ENCODE results near the gene EPN1. TPM values are rescaled to one million over a fixed set of nuclear protein-coding genes. Genes with fewer than 3 reads are reported as not detected.
A peak's percentile ranks its signal among the peaks of the same experiment; 100 is the strongest.

EPN1 gene
- total and polyA plus RNA-seq, 5 donors from 2014 or later: 6.3 to 46.1 (median 8.1) TPM

DNA sequence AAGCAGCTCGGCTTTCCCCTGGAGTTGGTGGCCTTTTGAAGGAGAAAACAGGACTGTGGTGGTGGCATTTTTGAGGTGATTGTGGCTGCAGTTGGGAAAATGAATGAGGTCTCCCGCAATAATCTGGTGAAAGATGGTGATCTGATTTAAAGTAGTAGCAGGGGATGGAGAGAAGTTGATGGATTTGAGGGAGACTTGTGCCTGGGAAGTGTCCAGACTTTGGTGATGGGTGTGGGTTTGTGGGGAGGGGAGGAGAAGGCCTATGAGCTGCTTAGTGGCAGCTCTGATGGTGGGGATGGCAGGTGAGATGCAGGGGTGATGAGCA is 4.0 kb upstream of the EPN1 start:
- no peaks in the 10 kb centered on the region for H3K27me3 ChIP-seq (ENCODE audit: control insufficient read depth, insufficient read depth, low read length)
- H3K4me1 ChIP-seq (ENCODE audit: control insufficient read depth, insufficient read depth, low read length, poor library complexity, severe bottlenecking): peaks cover 24% of the 10 kb centered on the region
- H3K4me1 Mint-ChIP-seq: peaks cover 13 to 53% (median 17%) of the 10 kb centered on the region in 4 donors
- no peaks in the 10 kb centered on the region for H3K9me3 Mint-ChIP-seq
- no peak overlapping the region for H3K4me3 ChIP-seq (ENCODE audit: low read depth, low read length)
- ATAC-seq (ENCODE audit: low read depth in 2 of 2) (no peak), DNase-seq (no peak)
- peaks cover 16% of the 10 kb centered on the region for H3K36me3 Mint-ChIP-seq
- H3K27ac ChIP-seq (ENCODE audit: insufficient read depth, low read length, poor library complexity, severe bottlenecking): peak overlapping the region; percentile 19
- H3K9me3 ChIP-seq (ENCODE audit: control insufficient read depth in 2 of 2, low read length in 2 of 2): no peaks in the 10 kb centered on the region
- H3K27ac Mint-ChIP-seq: peak overlapping the region in 1 of 3 donors; percentile 52
- peaks cover 57% of the 10 kb centered on the region for H3K36me3 ChIP-seq (ENCODE audit: control insufficient read depth, insufficient read depth, low read length)
- H3K4me3 Mint-ChIP-seq: peak overlapping the region in 2 of 4 donors; percentile 59 to 86
- no peaks in the 10 kb centered on the region for H3K27me3 Mint-ChIP-seq

DNA sequence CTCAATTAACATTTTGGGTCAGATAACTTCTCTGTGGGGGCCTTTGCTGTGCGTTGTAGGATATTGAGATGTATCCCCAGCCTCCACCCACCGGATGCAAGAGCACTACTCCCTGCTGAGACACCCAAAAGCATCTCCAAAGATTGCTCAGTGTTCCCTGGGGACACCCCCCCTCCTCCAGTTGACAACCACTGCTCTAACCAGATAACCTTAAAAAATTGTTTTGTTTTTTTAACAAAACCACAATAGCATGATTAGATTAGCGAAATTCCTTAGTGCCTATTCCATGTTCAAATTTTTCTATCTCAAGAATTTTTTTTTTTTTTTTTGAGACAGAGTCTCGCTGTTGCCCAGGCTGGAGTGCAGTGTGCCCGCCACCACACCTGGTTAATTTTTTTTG is 2.6 kb upstream of the EPN1 start:
- H3K4me1 ChIP-seq (ENCODE audit: control insufficient read depth, insufficient read depth, low read length, poor library complexity, severe bottlenecking): peaks cover 38% of the 10 kb centered on the region
- H3K4me3 Mint-ChIP-seq: peak overlapping the region in 3 of 4 donors; percentile 6 to 76 (median 44)

GRCh38 chr19:55673465-55673864 is 1.6 kb upstream of the EPN1 start:
- no peaks in the 10 kb centered on the region for H3K27me3 ChIP-seq (ENCODE audit: control insufficient read depth, insufficient read depth, low read length)
- H3K36me3 ChIP-seq (ENCODE audit: control insufficient read depth, insufficient read depth, low read length): peaks cover 44% of the 10 kb centered on the region
- H3K4me1 ChIP-seq (ENCODE audit: control insufficient read depth, insufficient read depth, low read length, poor library complexity, severe bottlenecking): peaks cover 45% of the 10 kb centered on the region
- ATAC-seq (ENCODE audit: low read depth in 2 of 2) (no peak), DNase-seq (no peak)
- Mint-ChIP-seq H3K4me1 (peaks cover 19 to 62% (median 29%) of the 10 kb centered on the region in 4 donors), H3K9me3 (peaks cover 0 to 3% (median 0%) of the 10 kb centered on the region in 7 donors), H3K36me3 (peaks cover 19% of the 10 kb centered on the region), H3K4me3 (peak overlapping the region; percentile 47 to 76 (median 56)), H3K27me3 (no peaks in the 10 kb centered on the region), H3K27ac (peak overlapping the region in 2 of 3 donors; percentile 38 to 42)
- peak overlapping the region; percentile 85 for H3K27ac ChIP-seq (ENCODE audit: insufficient read depth, low read length, poor library complexity, severe bottlenecking)
- H3K4me3 ChIP-seq (ENCODE audit: low read depth, low read length): no peak overlapping the region
- H3K9me3 ChIP-seq (ENCODE audit: control insufficient read depth in 2 of 2, low read length in 2 of 2): no peaks in the 10 kb centered on the region

More for the DNA sequence above, 2.6 kb upstream of the EPN1 start:
- Histone ChIP-seq H3K27ac (ENCODE audit: insufficient read depth, low read length, poor library complexity, severe bottlenecking) (peak overlapping the region; percentile 6), H3K36me3 (ENCODE audit: control insufficient read depth, insufficient read depth, low read length) (peaks cover 48% of the 10 kb centered on the region), H3K4me3 (ENCODE audit: low read depth, low read length) (no peak overlapping the region), H3K27me3 (ENCODE audit: control insufficient read depth, insufficient read depth, low read length) (no peaks in the 10 kb centered on the region), H3K9me3 (ENCODE audit: control insufficient read depth in 2 of 2, low read length in 2 of 2) (no peaks in the 10 kb centered on the region)
- H3K27ac Mint-ChIP-seq: no peak overlapping the region
- peaks cover 19 to 56% (median 24%) of the 10 kb centered on the region in 4 donors for H3K4me1 Mint-ChIP-seq
- no peak for DNase-seq
- ATAC-seq (ENCODE audit: low read depth in 2 of 2): no peak
- no peaks in the 10 kb centered on the region for H3K27me3 Mint-ChIP-seq
- H3K36me3 Mint-ChIP-seq: peaks cover 15% of the 10 kb centered on the region
- peaks cover 0 to 3% (median 0%) of the 10 kb centered on the region in 7 donors for H3K9me3 Mint-ChIP-seq

DNA sequence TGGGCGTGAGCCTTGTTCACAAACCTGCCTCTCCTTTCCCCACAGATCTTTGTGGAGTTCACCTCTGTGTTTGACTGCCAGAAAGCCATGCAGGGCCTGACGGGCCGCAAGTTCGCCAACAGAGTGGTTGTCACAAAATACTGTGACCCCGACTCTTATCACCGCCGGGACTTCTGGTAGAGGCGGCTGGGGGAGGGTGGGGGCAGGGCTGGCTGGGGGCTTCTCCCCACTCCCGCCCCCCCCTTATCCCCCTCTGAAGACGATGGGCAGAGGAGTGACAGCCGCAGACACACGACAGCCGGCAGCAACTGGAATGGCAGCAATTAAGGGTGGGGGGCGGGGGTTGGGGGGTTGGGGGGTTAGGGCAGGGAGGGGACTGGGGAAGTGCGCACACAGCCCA is 1.1 kb upstream of the EPN1 start:
- Histone ChIP-seq H3K27me3 (ENCODE audit: control insufficient read depth, insufficient read depth, low read length) (no peaks in the 10 kb centered on the region), H3K4me3 (ENCODE audit: low read depth, low read length) (no peak overlapping the region), H3K9me3 (ENCODE audit: control insufficient read depth in 2 of 2, low read length in 2 of 2) (no peaks in the 10 kb centered on the region), H3K4me1 (ENCODE audit: control insufficient read depth, insufficient read depth, low read length, poor library complexity, severe bottlenecking) (peaks cover 45% of the 10 kb centered on the region), H3K27ac (ENCODE audit: insufficient read depth, low read length, poor library complexity, severe bottlenecking) (peak overlapping the region; percentile 85), H3K36me3 (ENCODE audit: control insufficient read depth, insufficient read depth, low read length) (peaks cover 45% of the 10 kb centered on the region)
- peak overlapping the region in 2 of 3 donors; percentile 42 to 71 for H3K27ac Mint-ChIP-seq
- H3K27me3 Mint-ChIP-seq: no peaks in the 10 kb centered on the region
- peaks cover 19% of the 10 kb centered on the region for H3K36me3 Mint-ChIP-seq
- DNase-seq (no peak), ATAC-seq (ENCODE audit: low read depth in 2 of 2) (no peak)
- H3K4me3 Mint-ChIP-seq: peak overlapping the region; percentile 47 to 76 (median 56)
- H3K4me1 Mint-ChIP-seq: peaks cover 19 to 66% (median 29%) of the 10 kb centered on the region in 4 donors
- H3K9me3 Mint-ChIP-seq: peaks cover 0 to 3% (median 0%) of the 10 kb centered on the region in 7 donors

DNA sequence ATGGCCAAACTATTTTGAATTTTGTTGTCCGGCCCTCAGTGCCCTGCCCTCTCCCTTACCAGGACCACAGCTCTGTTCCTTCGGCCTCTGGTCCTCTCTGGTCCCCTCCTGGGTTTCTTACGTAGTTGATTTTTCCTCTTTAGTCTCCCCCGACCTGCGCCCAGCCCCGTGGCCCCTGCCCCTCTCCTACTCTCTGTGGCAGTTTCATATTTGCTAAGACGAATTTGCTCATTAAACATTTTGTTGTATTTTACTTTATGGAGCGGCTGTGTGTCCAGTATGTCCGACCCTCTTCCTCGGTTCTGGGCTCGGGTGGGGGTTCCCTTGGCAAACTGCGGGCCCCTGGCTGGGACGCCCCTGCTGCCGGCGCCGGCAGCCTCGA is 576 bp upstream of the EPN1 start:
- no peaks in the 10 kb centered on the region for H3K27me3 ChIP-seq (ENCODE audit: control insufficient read depth, insufficient read depth, low read length)
- Mint-ChIP-seq H3K9me3 (peaks cover 0 to 3% (median 0%) of the 10 kb centered on the region in 7 donors), H3K27me3 (no peaks in the 10 kb centered on the region), H3K4me1 (peaks cover 19 to 72% (median 30%) of the 10 kb centered on the region in 4 donors), H3K36me3 (peaks cover 22% of the 10 kb centered on the region), H3K27ac (peak overlapping the region; percentile 71 to 96 (median 84)), H3K4me3 (peak overlapping the region in 2 of 4 donors; percentile 52 to 73)
- H3K27ac ChIP-seq (ENCODE audit: insufficient read depth, low read length, poor library complexity, severe bottlenecking): peak overlapping the region; percentile 85
- no peak overlapping the region for H3K4me3 ChIP-seq (ENCODE audit: low read depth, low read length)
- H3K36me3 ChIP-seq (ENCODE audit: control insufficient read depth, insufficient read depth, low read length): peaks cover 45% of the 10 kb centered on the region
- peaks cover 43% of the 10 kb centered on the region for H3K4me1 ChIP-seq (ENCODE audit: control insufficient read depth, insufficient read depth, low read length, poor library complexity, severe bottlenecking)
- ATAC-seq (ENCODE audit: low read depth in 2 of 2) (no peak), DNase-seq (no peak)
- no peaks in the 10 kb centered on the region for H3K9me3 ChIP-seq (ENCODE audit: control insufficient read depth in 2 of 2, low read length in 2 of 2)

DNA sequence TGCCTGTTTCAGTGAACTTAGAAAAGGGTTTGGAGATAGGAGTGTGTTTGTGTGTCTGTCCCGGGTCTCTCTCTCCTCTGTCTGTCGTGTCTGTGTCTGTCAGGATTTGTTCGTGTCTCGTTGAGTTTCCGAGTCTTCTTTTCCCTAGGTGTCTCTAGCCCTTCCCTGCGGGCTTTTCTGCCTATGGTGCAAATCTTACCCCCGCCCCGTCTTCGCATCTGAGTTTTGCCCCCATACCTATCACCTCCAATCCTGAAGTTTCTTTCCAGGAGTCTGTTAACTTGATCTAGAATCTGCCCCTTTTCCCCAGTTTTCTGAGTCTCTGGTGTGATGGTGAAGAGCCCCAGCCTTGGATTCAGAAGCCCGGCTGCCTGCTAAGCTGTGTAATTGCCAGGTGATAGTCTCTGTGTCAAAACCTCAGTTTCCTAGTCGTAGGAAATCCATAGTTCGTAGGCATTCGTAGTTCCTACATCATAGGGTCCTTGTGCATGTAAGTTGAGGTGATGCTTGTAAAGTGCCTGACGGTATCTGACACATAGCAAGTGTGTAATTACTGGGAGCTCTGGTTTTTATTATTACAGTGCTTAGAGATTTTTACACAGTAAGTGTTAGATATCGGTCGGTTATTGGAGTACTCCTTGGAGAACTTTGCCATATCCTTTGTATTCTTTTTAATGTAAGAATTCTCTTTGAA is 782 bp downstream of the EPN1 start:
- ATAC-seq (ENCODE audit: low read depth in 2 of 2) (no peak), DNase-seq (no peak)
- Mint-ChIP-seq H3K9me3 (peaks cover 0 to 3% (median 0%) of the 10 kb centered on the region in 7 donors), H3K4me1 (peaks cover 19 to 76% (median 29%) of the 10 kb centered on the region in 4 donors), H3K4me3 (peak overlapping the region; percentile 94 to 100 (median 99)), H3K27me3 (no peaks in the 10 kb centered on the region), H3K36me3 (peaks cover 22% of the 10 kb centered on the region), H3K27ac (peak overlapping the region; percentile 92 to 97 (median 96))
- Histone ChIP-seq H3K27me3 (ENCODE audit: control insufficient read depth, insufficient read depth, low read length) (no peaks in the 10 kb centered on the region), H3K9me3 (ENCODE audit: control insufficient read depth in 2 of 2, low read length in 2 of 2) (no peaks in the 10 kb centered on the region), H3K36me3 (ENCODE audit: control insufficient read depth, insufficient read depth, low read length) (peaks cover 43% of the 10 kb centered on the region), H3K4me3 (ENCODE audit: low read depth, low read length) (peak overlapping the region; percentile 95), H3K27ac (ENCODE audit: insufficient read depth, low read length, poor library complexity, severe bottlenecking) (peak overlapping the region; percentile 85), H3K4me1 (ENCODE audit: control insufficient read depth, insufficient read depth, low read length, poor library complexity, severe bottlenecking) (peaks cover 40% of the 10 kb centered on the region)

GRCh38 chr19:55676383-55676782 is 1.4 kb downstream of the EPN1 start:
- peaks cover 0 to 3% (median 0%) of the 10 kb centered on the region in 7 donors for H3K9me3 Mint-ChIP-seq

More at GRCh38 chr19:55676383-55676782, 1.4 kb downstream of the EPN1 start:
- no peak for DNase-seq
- Histone ChIP-seq H3K36me3 (ENCODE audit: control insufficient read depth, insufficient read depth, low read length) (peaks cover 48% of the 10 kb centered on the region), H3K4me1 (ENCODE audit: control insufficient read depth, insufficient read depth, low read length, poor library complexity, severe bottlenecking) (peaks cover 40% of the 10 kb centered on the region), H3K4me3 (ENCODE audit: low read depth, low read length) (peak overlapping the region; percentile 95), H3K9me3 (ENCODE audit: control insufficient read depth in 2 of 2, low read length in 2 of 2) (no peaks in the 10 kb centered on the region), H3K27ac (ENCODE audit: insufficient read depth, low read length, poor library complexity, severe bottlenecking) (no peak overlapping the region), H3K27me3 (ENCODE audit: control insufficient read depth, insufficient read depth, low read length) (no peaks in the 10 kb centered on the region)
- H3K4me1 Mint-ChIP-seq: peaks cover 19 to 70% (median 27%) of the 10 kb centered on the region in 4 donors
- H3K27me3 Mint-ChIP-seq: no peaks in the 10 kb centered on the region
- ATAC-seq (ENCODE audit: low read depth in 2 of 2): no peak
- H3K4me3 Mint-ChIP-seq: peak overlapping the region; percentile 94 to 100 (median 99)
- H3K27ac Mint-ChIP-seq: peak overlapping the region in 2 of 3 donors; percentile 92 to 97
- peaks cover 18% of the 10 kb centered on the region for H3K36me3 Mint-ChIP-seq

Data from CD4-positive, CD25-positive, alpha-beta regulatory T cell (primary cell).